Activated CD4-positive, alpha-beta T cell treated with anti-CD3 and anti-CD28 coated beads, Interleukin-2, amount 10 ng/mL, durations not matched to agents 7 days and 5 days (primary cell): ENCODE results near the gene PRKAR2A. TPM values are rescaled to one million over a fixed set of nuclear protein-coding genes. Genes with fewer than 3 reads are reported as not detected.
A peak's percentile ranks its signal among the peaks of the same experiment; 100 is the strongest.

Experiments used
- CTCF ChIA-PET: fragments of 350-600 bp; sonication (Branson Sonifier 250); formaldehyde crosslinking; loops from one replicate; lab custom pipeline; 2021; ENCODE audit warnings: antibody characterized with exemption; lab: Charles Lee
- POLR2A ChIA-PET: fragments of 350-600 bp; sonication (Branson Sonifier 250); formaldehyde crosslinking; loops from one replicate; lab custom pipeline; 2021; ENCODE audit warnings: antibody characterized with exemption; lab: Charles Lee
- DNase-seq: peaks from one replicate; pipeline ENCODE4 v3.0.0-alpha.2; 2020
- H3K27ac Mint-ChIP-seq: one replicate; pipeline ENCODE4 v1.8.0; 2021; ENCODE audit warnings: mild to moderate bottlenecking, moderate library complexity, mixed read lengths
- H3K27me3 Mint-ChIP-seq: one replicate; pipeline ENCODE4 v1.8.0; 2021; ENCODE audit warnings: mixed read lengths
- H3K36me3 Mint-ChIP-seq: one replicate; pipeline ENCODE4 v1.8.0; 2021; ENCODE audit warnings: low read depth, mixed read lengths
- H3K4me1 Mint-ChIP-seq: one replicate; pipeline ENCODE4 v1.8.0; 2021; ENCODE audit warnings: mixed read lengths
- H3K4me3 Mint-ChIP-seq: one replicate; pipeline ENCODE4 v1.8.0; 2021; ENCODE audit warnings: mild to moderate bottlenecking, moderate library complexity, mixed read lengths
- H3K9me3 Mint-ChIP-seq: one replicate; pipeline ENCODE4 v1.8.0; 2021; ENCODE audit warnings: mixed read lengths
- total RNA-seq, 2 experiments: library from RNA; stranded (reverse); gene quantifications; one replicate each; pipeline ENCODE4 v1.2.3, GENCODE V29; 2021

PRKAR2A gene
- total RNA-seq, 2 experiments from 2014 or later, result 26.4 to 27.2 TPM

DNA sequence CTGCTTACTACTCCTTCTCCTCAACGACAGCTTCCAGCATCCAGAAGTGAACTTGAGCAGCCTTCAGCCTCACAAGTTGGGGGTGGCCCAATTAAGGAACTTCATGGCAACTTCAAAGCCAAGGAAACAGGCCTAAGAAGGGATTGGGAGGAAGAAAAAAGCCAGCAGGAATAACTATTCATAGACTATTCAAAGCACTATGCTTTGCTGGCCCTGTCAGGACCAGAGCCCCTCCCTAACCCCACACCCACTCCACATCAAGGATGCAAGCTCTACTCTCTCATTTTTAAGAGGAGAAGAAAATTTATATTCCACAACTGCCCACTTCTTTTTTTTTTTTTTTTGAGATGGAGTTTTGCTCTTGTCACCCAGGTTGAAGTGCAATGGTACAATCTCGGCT, 10.0 kb upstream of the PRKAR2A start:
- no peak overlapping the region for H3K4me3 Mint-ChIP-seq
- no peak for DNase-seq
- H3K9me3 Mint-ChIP-seq, result no peaks in the 10 kb centered on the region
- peaks cover 2% of the 10 kb centered on the region for H3K4me1 Mint-ChIP-seq
- peak overlapping the region; percentile 36 for H3K27ac Mint-ChIP-seq
- ChIA-PET POLR2A (no interaction called here), CTCF (interaction anchor here (0.7 kb wide), 1 partner anchor 40 kb away, joined by 3 read pairs; no protein-coding TSS in a partner anchor)
- peaks cover 24% of the 10 kb centered on the region for H3K36me3 Mint-ChIP-seq
- H3K27me3 Mint-ChIP-seq, result no peaks in the 10 kb centered on the region

GRCh38 chr3:48856469-48856868, 8.8 kb upstream of the PRKAR2A start:
- POLR2A ChIA-PET, result interaction anchor here (0.7 kb wide), 1 partner anchor 91 kb away, joined by 3 read pairs; no protein-coding TSS in a partner anchor
- H3K4me1 Mint-ChIP-seq, result peaks cover 2% of the 10 kb centered on the region
- no peaks in the 10 kb centered on the region for H3K9me3 Mint-ChIP-seq
- CTCF ChIA-PET, result interaction anchor here (0.6 kb wide), 1 partner anchor 10 kb away, joined by 4 read pairs; no protein-coding TSS in a partner anchor
- no peak overlapping the region for H3K27ac Mint-ChIP-seq
- no peak for DNase-seq
- H3K4me3 Mint-ChIP-seq, result no peak overlapping the region
- no peaks in the 10 kb centered on the region for H3K27me3 Mint-ChIP-seq
- H3K36me3 Mint-ChIP-seq, result peaks cover 17% of the 10 kb centered on the region

GRCh38 chr3:48855681-48856447, 8.2 kb upstream of the PRKAR2A start:
- no peak overlapping the region for H3K4me3 Mint-ChIP-seq
- H3K27me3 Mint-ChIP-seq, result no peaks in the 10 kb centered on the region
- H3K36me3 Mint-ChIP-seq, result peaks cover 17% of the 10 kb centered on the region
- H3K27ac Mint-ChIP-seq, result no peak overlapping the region
- peaks cover 2% of the 10 kb centered on the region for H3K4me1 Mint-ChIP-seq
- DNase-seq, result no peak
- CTCF ChIA-PET, result interaction anchor here (0.6 to 1.6 kb wide), 4 partner anchors 8 to 132 kb away, joined by 3 to 4 read pairs (median 4); partner anchors contain the start of gene SLC25A20
- no peaks in the 10 kb centered on the region for H3K9me3 Mint-ChIP-seq
- POLR2A ChIA-PET, result interaction anchor here (0.7 kb wide), 1 partner anchor 92 kb away, joined by 3 read pairs; no protein-coding TSS in a partner anchor

GRCh38 chr3:48852151-48852550, 4.5 kb upstream of the PRKAR2A start:
- H3K27me3 Mint-ChIP-seq, result no peaks in the 10 kb centered on the region
- peaks cover 5% of the 10 kb centered on the region for H3K36me3 Mint-ChIP-seq
- peaks cover 9% of the 10 kb centered on the region for H3K4me1 Mint-ChIP-seq
- DNase-seq, result no peak
- POLR2A ChIA-PET, result no interaction called here
- no peaks in the 10 kb centered on the region for H3K9me3 Mint-ChIP-seq
- peak overlapping the region; percentile 31 for H3K27ac Mint-ChIP-seq
- CTCF ChIA-PET, result interaction anchor here (0.6 to 0.8 kb wide), 2 partner anchors 69 to 94 kb away, joined by 3 read pairs; no protein-coding TSS in a partner anchor
- no peak overlapping the region for H3K4me3 Mint-ChIP-seq

GRCh38 chr3:48851407-48851806, 3.7 kb upstream of the PRKAR2A start:
- DNase-seq, result no peak
- ChIA-PET POLR2A (interaction anchor here (0.6 kb wide), 1 partner anchor 67 kb away, joined by 3 read pairs; the partner anchor contains the start of gene ARIH2), CTCF (interaction anchor here (0.8 kb wide), 1 partner anchor 93 kb away, joined by 3 read pairs; no protein-coding TSS in a partner anchor)
- Mint-ChIP-seq H3K27ac (no peak overlapping the region), H3K4me1 (peaks cover 15% of the 10 kb centered on the region), H3K9me3 (no peaks in the 10 kb centered on the region), H3K36me3 (peaks cover 4% of the 10 kb centered on the region), H3K4me3 (no peak overlapping the region), H3K27me3 (no peaks in the 10 kb centered on the region)

GRCh38 chr3:48848816-48849515, 1.3 kb upstream of the PRKAR2A start:
- CTCF ChIA-PET, result interaction anchor here (1.5 kb wide), 1 partner anchor 30 kb away, joined by 3 read pairs; no protein-coding TSS in a partner anchor
- H3K4me3 Mint-ChIP-seq, result no peak overlapping the region
- no peak overlapping the region for H3K27ac Mint-ChIP-seq
- H3K36me3 Mint-ChIP-seq, result peaks cover 8% of the 10 kb centered on the region
- POLR2A ChIA-PET, result no interaction called here
- H3K9me3 Mint-ChIP-seq, result no peaks in the 10 kb centered on the region
- H3K4me1 Mint-ChIP-seq, result peaks cover 25% of the 10 kb centered on the region
- no peak for DNase-seq
- H3K27me3 Mint-ChIP-seq, result no peaks in the 10 kb centered on the region

DNA sequence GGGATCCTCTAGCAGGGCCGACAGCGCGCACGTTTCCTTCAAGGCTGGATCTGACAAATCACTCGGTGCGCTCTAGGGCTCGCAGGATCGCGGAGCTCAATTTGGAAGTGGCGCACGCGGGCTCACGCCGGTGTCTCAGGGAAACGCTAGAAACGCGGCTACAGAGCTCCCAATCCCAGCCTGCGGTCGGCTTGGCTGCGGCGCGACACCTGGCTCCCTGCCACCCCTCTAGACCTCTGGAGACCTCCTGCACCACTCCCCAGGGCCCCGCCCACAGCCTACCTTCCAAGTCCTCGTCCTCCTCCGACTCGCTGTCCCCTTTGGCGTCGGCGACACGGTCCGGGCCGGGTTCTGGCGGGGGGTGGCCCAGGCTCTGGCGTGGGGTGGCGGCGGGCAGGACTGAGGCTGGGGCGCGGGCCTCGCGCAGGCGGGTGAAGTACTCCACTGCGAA, 596 bp downstream of the PRKAR2A start:
- Mint-ChIP-seq H3K4me3 (peak overlapping the region; percentile 80), H3K36me3 (peaks cover 6% of the 10 kb centered on the region), H3K9me3 (no peaks in the 10 kb centered on the region), H3K27ac (peak overlapping the region; percentile 81), H3K4me1 (peaks cover 25% of the 10 kb centered on the region), H3K27me3 (no peaks in the 10 kb centered on the region)
- ChIA-PET CTCF (interaction anchor here (0.6 to 1.4 kb wide), 6 partner anchors 13 to 338 kb away, joined by 3 to 4 read pairs (median 3); partner anchors contain the start of gene NDUFAF3), POLR2A (interaction anchor here (1.2 kb wide), 1 partner anchor 51 kb away, joined by 3 read pairs; the partner anchor contains the start of gene SLC25A20)
- DNase-seq, result peak; percentile 50

DNA sequence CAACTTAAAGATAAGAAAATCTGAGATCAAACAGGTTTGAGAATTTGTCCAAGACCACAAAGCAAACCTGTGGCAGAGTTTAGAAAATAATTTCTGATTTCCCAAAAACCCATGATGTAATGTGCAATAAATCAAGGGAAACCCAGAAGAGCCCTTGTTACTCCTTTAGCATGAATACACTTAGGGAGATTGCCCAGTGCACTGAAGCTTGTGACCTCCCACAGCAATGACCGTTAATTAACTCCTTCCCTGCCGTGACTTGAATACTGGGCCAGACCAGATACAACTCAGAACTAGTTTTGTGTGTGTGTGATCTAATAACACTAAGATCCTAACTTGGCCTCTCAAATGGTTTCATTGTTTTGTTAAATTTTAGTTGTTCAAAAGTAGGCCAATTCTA, 2.5 kb downstream of the PRKAR2A start:
- ChIA-PET CTCF (interaction anchor here (0.7 to 0.9 kb wide), 3 partner anchors 9 to 366 kb away, joined by 3 to 5 read pairs (median 3); no protein-coding TSS in a partner anchor), POLR2A (no interaction called here)
- Mint-ChIP-seq H3K27ac (no peak overlapping the region), H3K36me3 (peaks cover 6% of the 10 kb centered on the region), H3K9me3 (no peaks in the 10 kb centered on the region), H3K4me1 (peaks cover 25% of the 10 kb centered on the region), H3K27me3 (no peaks in the 10 kb centered on the region), H3K4me3 (peak overlapping the region; percentile 12)
- no peak for DNase-seq

DNA sequence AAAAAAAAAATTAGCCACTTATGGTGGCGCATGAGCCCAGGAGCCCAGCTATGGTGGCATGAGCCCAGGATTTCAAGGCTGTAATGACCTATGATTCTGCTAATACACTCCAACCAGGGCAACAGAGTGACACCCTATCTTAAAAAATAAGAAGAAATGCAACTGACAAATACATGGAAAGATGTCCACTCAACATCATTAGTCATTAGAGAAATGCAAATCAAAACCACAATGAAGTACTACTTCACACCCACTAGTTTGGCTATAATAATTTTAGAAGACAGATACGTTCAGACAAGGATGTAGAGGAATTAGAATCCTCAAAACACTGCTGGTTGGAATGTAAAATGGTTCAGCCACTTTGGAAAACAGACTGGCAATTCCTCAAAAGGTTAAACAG, 10.5 kb downstream of the PRKAR2A start:
- peaks cover 5% of the 10 kb centered on the region for H3K36me3 Mint-ChIP-seq
- H3K9me3 Mint-ChIP-seq, result no peaks in the 10 kb centered on the region
- H3K27ac Mint-ChIP-seq, result no peak overlapping the region
- CTCF ChIA-PET, result interaction anchor here (1.2 kb wide), 1 partner anchor 8 kb away, joined by 3 read pairs; no protein-coding TSS in a partner anchor
- no peak for DNase-seq
- no peak overlapping the region for H3K4me3 Mint-ChIP-seq
- H3K27me3 Mint-ChIP-seq, result no peaks in the 10 kb centered on the region
- POLR2A ChIA-PET, result no interaction called here
- no peaks in the 10 kb centered on the region for H3K4me1 Mint-ChIP-seq

DNA sequence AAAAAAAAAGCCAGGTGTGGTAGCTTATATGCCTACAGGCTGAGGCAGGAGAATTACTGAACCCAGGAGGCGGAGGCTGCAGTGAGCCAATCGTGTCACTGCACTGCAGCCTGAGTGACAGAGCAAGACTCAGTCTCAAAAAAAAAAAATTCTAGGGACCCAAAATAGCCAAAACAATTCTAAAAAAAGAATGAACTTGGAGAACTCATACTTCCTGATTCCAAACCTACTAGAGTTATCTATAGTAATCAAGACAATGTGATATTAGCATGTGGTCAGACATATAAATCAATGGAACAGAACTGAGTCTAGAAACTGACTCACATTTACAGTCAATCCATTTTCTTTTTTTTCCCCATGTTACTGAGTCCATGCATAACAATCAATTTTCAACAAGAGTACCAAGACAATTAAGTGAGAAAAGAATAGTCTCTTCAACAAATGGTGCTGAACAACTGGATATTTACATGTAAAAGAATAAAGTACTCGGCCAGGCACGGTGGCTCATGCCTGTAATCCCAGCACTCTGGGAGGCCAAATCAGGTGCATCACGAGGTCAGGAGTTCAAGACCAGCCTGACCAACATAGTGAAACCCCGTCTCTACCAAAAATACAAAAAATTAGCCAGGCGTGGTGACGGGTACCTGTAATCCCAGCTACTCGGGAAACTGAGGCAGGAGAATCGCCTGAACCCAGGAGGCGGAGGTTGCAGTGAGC, 11.9 kb downstream of the PRKAR2A start:
- POLR2A ChIA-PET, result no interaction called here
- Mint-ChIP-seq H3K27me3 (no peaks in the 10 kb centered on the region), H3K4me1 (no peaks in the 10 kb centered on the region), H3K4me3 (no peak overlapping the region), H3K9me3 (no peaks in the 10 kb centered on the region), H3K36me3 (peaks cover 5% of the 10 kb centered on the region), H3K27ac (no peak overlapping the region)
- CTCF ChIA-PET, result interaction anchor here (1.2 kb wide), 1 partner anchor 10 kb away, joined by 3 read pairs; no protein-coding TSS in a partner anchor
- DNase-seq, result no peak

- Mint-ChIP-seq H3K4me3 (no peak overlapping the region), H3K9me3 (no peaks in the 10 kb centered on the region), H3K27me3 (no peaks in the 10 kb centered on the region), H3K36me3 (peaks cover 3% of the 10 kb centered on the region), H3K4me1 (no peaks in the 10 kb centered on the region), H3K27ac (no peak overlapping the region)
- DNase-seq, result no peak
- CTCF ChIA-PET, result interaction anchor here (0.6 kb wide), 2 partner anchors 44 to 758 kb away, joined by 3 read pairs; no protein-coding TSS in a partner anchor
- POLR2A ChIA-PET, result no interaction called here
Measured at GRCh38 chr3:48832684-48833083, 15.0 kb downstream of the PRKAR2A start.

DNA sequence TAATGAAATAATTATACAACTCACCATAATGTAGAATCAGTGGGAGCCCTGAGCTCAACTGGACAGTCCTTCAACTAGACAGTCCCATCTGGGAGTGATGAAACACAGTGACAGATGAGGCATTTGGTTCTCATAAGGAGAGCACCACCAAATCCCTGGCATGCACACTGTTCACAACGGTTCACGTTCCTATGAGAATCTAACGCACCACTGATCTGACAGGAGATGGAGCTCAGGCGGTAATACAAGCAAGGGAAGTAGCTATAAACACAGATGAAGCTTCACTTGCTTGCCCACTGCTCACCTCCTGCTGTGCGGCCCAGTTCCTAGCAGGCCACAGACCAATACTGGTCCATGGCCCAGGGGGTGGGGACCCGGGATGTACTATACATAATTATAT, 17.0 kb downstream of the PRKAR2A start:
- no peak overlapping the region for H3K27ac Mint-ChIP-seq
- peaks cover 1% of the 10 kb centered on the region for H3K4me1 Mint-ChIP-seq
- POLR2A ChIA-PET, result no interaction called here
- no peak for DNase-seq
- peaks cover 3% of the 10 kb centered on the region for H3K36me3 Mint-ChIP-seq
- no peaks in the 10 kb centered on the region for H3K9me3 Mint-ChIP-seq
- H3K27me3 Mint-ChIP-seq, result no peaks in the 10 kb centered on the region
- no peak overlapping the region for H3K4me3 Mint-ChIP-seq
- CTCF ChIA-PET, result interaction anchor here (0.6 to 1.2 kb wide), 2 partner anchors 66 to 1985 kb away, joined by 3 to 4 read pairs; no protein-coding TSS in a partner anchor
